ENCODE data around the gene COG2. TPM values are rescaled to one million over a fixed set of nuclear protein-coding genes. Genes with fewer than 3 reads are reported as not detected.
"Not testable (repeated sequence)": the region's sequence is repeated elsewhere in the genome, so short reads cannot be mapped to it uniquely, and the experiment has no call there.

Gene COG2
- total RNA-seq, 1 experiment from 2014 or later: 59.2 TPM

- H3K9me3 Mint-ChIP-seq (ENCODE audit: low read depth, unreplicated experiment): peaks cover 3% of the 10 kb centered on the region
- H3K27me3 Mint-ChIP-seq (ENCODE audit: unreplicated experiment): no peaks in the 10 kb centered on the region
- no TSS peak for BruUV-seq (replicated peaks)
- peaks cover 42% of the 10 kb centered on the region for H3K4me1 Mint-ChIP-seq (ENCODE audit: low read depth, unreplicated experiment)
- intact Hi-C loops (cut with micrococcal nuclease; ENCODE audit: unreplicated experiment): loop anchor here (2.0 kb wide), 1 partner anchor 57 kb away; no protein-coding TSS in a partner anchor
- H3K36me3 Mint-ChIP-seq (ENCODE audit: insufficient read depth, unreplicated experiment): peaks cover 10% of the 10 kb centered on the region
- H3K4me3 Mint-ChIP-seq (ENCODE audit: low read depth, unreplicated experiment): no peak overlapping the region
- H3K27ac Mint-ChIP-seq (ENCODE audit: unreplicated experiment): no peak overlapping the region
- no peak for DNase-seq
- CTCF ChIA-PET: interaction anchor here (2.0 kb wide), 1 partner anchor 57 kb away, joined by 8 read pairs; no protein-coding TSS in a partner anchor
- TF ChIP-seq CTCF (IDR thresholded peaks at IDR 0.05; ENCODE audit: unreplicated experiment): no peak
Observed at GRCh38 chr1:230715510-230715909, 73.2 kb downstream of the COG2 start.

DNA sequence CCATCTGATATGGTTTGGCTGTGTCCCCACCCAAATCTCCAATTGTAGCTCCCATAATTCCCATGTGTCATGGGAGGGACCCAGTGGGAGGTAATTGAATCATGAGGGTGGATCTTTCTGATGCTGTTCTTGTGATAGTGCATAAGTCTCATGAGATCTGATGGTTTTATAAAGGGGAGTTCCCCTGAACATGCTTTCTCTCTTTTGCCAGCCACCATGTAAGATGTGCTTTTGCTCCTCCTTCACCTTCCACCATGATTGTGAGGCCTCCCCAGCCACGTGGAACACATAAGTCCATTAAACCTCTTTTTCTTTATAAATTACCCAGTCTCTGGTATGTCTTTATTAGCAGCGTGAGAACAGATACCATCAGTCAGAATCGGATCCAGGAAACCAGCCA is 74.2 kb downstream of the COG2 start:
- H3K9me3 Mint-ChIP-seq (ENCODE audit: low read depth, unreplicated experiment); H3K27ac Mint-ChIP-seq (ENCODE audit: unreplicated experiment); DNase-seq; intact Hi-C loops (cut with micrococcal nuclease; ENCODE audit: unreplicated experiment); CTCF ChIA-PET; H3K27me3 Mint-ChIP-seq (ENCODE audit: unreplicated experiment); BruUV-seq (replicated peaks); H3K4me3 Mint-ChIP-seq (ENCODE audit: low read depth, unreplicated experiment): not testable (repeated sequence)
- H3K4me1 Mint-ChIP-seq (ENCODE audit: low read depth, unreplicated experiment): peaks cover 42% of the 10 kb centered on the region
- H3K36me3 Mint-ChIP-seq (ENCODE audit: insufficient read depth, unreplicated experiment): peaks cover 15% of the 10 kb centered on the region

DNA sequence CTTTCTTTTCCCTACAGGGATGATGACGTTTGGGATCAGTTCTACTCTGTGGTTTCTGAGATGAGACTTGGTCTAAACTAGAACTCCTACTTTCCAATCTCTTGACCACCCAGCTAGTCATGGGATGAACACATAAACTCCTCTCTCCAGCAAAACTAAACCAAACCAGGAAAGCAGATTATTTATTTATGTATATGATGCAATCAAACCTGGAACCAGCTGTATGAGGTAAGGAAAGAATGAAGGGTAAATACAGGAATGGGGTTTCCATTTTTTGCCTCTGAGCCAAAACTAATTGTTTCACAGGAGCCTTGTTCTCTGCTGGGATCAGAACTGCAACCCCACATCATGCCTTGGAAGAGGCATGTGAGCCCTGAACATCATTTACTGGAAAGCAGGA is 75.0 kb downstream of the COG2 start:
- BruUV-seq (replicated peaks): no TSS peak
- H3K9me3 Mint-ChIP-seq (ENCODE audit: low read depth, unreplicated experiment): peaks cover 5% of the 10 kb centered on the region
- DNase-seq: no peak
- no peak overlapping the region for H3K27ac Mint-ChIP-seq (ENCODE audit: unreplicated experiment)
- H3K4me1 Mint-ChIP-seq (ENCODE audit: low read depth, unreplicated experiment): peaks cover 36% of the 10 kb centered on the region
- H3K36me3 Mint-ChIP-seq (ENCODE audit: insufficient read depth, unreplicated experiment): peaks cover 15% of the 10 kb centered on the region
- CTCF ChIA-PET: interaction anchor here (0.9 kb wide), 1 partner anchor 14 kb away, joined by 3 read pairs; no protein-coding TSS in a partner anchor
- H3K4me3 Mint-ChIP-seq (ENCODE audit: low read depth, unreplicated experiment): no peak overlapping the region
- intact Hi-C loops (cut with micrococcal nuclease; ENCODE audit: unreplicated experiment): no loop called here
- no peaks in the 10 kb centered on the region for H3K27me3 Mint-ChIP-seq (ENCODE audit: unreplicated experiment)
- no peak for TF ChIP-seq CTCF (IDR thresholded peaks at IDR 0.05; ENCODE audit: unreplicated experiment)

- H3K27me3 Mint-ChIP-seq (ENCODE audit: unreplicated experiment): not testable (repeated sequence)
Observed at GRCh38 chr1:230721849-230722522, 79.7 kb downstream of the COG2 start.

GRCh38 chr1:230725256-230726012 is 83.2 kb downstream of the COG2 start:
- intact Hi-C loops (cut with micrococcal nuclease; ENCODE audit: unreplicated experiment): no loop called here
- Mint-ChIP-seq H3K27me3 (ENCODE audit: unreplicated experiment) (no peaks in the 10 kb centered on the region), H3K9me3 (ENCODE audit: low read depth, unreplicated experiment) (peaks cover 4% of the 10 kb centered on the region), H3K36me3 (ENCODE audit: insufficient read depth, unreplicated experiment) (peaks cover 5% of the 10 kb centered on the region), H3K4me1 (ENCODE audit: low read depth, unreplicated experiment) (no peaks in the 10 kb centered on the region), H3K4me3 (ENCODE audit: low read depth, unreplicated experiment) (no peak overlapping the region), H3K27ac (ENCODE audit: unreplicated experiment) (no peak overlapping the region)
- no peak for TF ChIP-seq CTCF (IDR thresholded peaks at IDR 0.05; ENCODE audit: unreplicated experiment)
- CTCF ChIA-PET: no interaction called here
- no TSS peak for BruUV-seq (replicated peaks)
- no peak for DNase-seq

More at GRCh38 chr1:230721849-230722522, 79.7 kb downstream of the COG2 start:
- H3K9me3 Mint-ChIP-seq (ENCODE audit: low read depth, unreplicated experiment); H3K4me3 Mint-ChIP-seq (ENCODE audit: low read depth, unreplicated experiment); H3K27ac Mint-ChIP-seq (ENCODE audit: unreplicated experiment); intact Hi-C loops (cut with micrococcal nuclease; ENCODE audit: unreplicated experiment); H3K36me3 Mint-ChIP-seq (ENCODE audit: insufficient read depth, unreplicated experiment); DNase-seq; H3K4me1 Mint-ChIP-seq (ENCODE audit: low read depth, unreplicated experiment); CTCF ChIA-PET; BruUV-seq (replicated peaks): not testable (repeated sequence)
